SK-MEL-5 (cell line): ENCODE data around the gene TMEM119. TPM values are rescaled to one million over a fixed set of nuclear protein-coding genes. Genes with fewer than 3 reads are reported as not detected.
"Not testable (repeated sequence)": the region's sequence is repeated elsewhere in the genome, so short reads cannot be mapped to it uniquely, and the experiment has no call there.

Experiments used
- DNase-seq: peaks from one replicate; pipeline ENCODE4 v3.0.0-alpha.2; 2016; ENCODE audit warnings: low read depth, low spot score
- in situ Hi-C: cut with HindIII; loops from 2 replicates; pipeline ENCODE4 v1.10.0; 2016; ENCODE audit warnings: low sequenced_read_pairs, high pct_unique_total_duplicates, low pct_unique_long_range_greater_than_20kb
- total RNA-seq: library from RNA; depleted of rRNA; stranded (reverse); fragments of >200 nt; shearing (Covaris generic); gene quantifications from 2 replicates; pipeline ENCODE4 v1.2.3, GENCODE V29; 2014

The TMEM119 gene
- total RNA-seq, 1 experiment from 2014 or later = not detected

DNA sequence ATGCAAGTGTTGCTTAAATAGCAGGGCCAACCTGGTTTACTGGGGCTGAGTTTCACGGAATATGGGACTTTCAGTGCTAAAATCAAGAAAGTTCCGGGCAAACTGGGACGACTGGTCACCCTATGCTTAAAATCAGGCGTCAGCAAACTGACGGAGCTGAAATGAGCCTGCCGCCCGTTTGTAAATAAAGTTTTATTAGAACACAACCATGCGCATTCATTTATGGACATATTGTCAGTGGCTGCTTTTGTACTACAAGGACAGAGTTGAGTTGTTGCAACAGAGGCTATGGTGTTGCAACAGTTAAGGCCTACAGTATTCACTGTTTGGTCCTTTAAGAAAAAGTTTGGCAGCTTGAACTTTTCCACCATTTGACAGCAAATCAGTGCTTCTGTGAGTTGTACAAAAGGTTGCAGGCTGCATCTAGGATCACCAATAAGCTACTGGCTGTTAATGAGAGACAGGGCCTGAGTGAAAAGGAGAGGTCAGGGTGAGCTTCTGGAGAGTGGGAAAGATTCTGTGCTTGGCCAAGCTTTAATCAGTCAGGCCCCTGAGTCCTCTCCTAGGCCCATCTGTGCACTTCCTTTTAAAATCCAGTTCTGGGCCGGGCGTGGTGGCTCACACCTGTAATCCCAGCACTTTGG lies 22.5 kb upstream of the TMEM119 start:
- in situ Hi-C loops = no loop called here
- no peak for DNase-seq

- no peak for DNase-seq
- in situ Hi-C loops = no loop called here
These were observed 21.7 kb upstream of the TMEM119 start for GRCh38 chr12:108619369-108620160.

DNA sequence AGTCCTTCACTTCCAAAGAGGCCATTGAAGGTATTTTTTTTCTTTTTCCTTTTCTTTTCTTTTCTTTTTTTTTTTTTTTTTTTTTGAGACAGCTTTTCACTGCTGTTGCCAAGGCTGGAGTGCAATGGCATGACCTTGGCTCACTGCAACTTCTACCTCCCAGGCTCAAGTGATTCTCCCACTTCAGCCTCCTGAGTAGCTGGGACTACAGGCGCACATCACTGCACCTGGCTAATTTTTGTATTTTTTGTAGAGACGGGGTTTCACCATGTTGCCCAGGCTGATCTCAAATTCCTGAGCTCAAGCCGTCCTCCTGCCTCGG lies 21.0 kb upstream of the TMEM119 start:
- DNase-seq, in situ Hi-C loops: not testable (repeated sequence)

DNA sequence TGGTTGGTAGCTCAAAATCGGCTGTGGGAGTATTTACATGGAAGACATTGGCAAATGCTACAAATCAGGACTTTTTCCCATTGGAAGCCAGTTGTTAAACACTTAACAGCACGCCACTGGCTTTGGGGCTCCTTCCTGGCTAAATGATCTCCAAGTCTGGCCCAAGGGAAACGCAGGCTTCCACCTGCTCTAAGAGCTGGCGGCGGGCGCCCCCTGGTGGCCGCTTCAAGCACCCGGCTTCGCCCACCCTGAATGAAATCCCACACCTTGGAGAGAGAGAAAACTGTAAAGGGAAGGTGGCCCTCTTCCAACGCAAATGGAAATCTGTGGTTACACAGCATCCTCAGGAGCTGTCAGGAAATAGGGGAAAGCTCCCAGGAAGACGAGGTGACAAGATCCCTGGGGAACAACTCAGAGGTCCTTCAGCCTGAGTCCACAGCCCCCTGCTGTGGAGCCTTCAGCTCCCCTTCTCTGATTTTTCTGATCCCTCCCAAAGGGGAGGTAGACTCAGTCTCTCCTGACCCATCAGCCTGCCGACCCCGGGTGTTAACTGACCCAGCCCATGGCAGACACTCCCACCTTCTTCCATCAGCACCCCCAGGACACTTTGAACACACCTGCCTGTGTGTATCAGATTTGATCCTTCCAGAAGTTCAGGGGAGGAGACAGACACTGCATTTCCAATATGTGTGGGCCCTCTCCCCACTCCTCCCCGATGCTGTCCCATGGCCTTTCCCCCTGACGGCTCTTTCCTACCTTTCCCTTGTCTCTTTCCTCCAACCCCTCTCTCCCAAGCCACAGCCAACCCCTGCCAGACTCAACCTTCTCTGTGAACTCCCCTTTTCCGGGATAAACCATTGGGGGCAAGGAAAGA lies 20.4 kb upstream of the TMEM119 start:
- in situ Hi-C loops = no loop called here
- peak; percentile 78 for DNase-seq

GRCh38 chr12:108616941-108617858 lies 19.3 kb upstream of the TMEM119 start:
- DNase-seq = no peak
- in situ Hi-C loops = no loop called here

GRCh38 chr12:108616359-108616758 lies 18.5 kb upstream of the TMEM119 start:
- in situ Hi-C loops = no loop called here
- no peak for DNase-seq

DNA sequence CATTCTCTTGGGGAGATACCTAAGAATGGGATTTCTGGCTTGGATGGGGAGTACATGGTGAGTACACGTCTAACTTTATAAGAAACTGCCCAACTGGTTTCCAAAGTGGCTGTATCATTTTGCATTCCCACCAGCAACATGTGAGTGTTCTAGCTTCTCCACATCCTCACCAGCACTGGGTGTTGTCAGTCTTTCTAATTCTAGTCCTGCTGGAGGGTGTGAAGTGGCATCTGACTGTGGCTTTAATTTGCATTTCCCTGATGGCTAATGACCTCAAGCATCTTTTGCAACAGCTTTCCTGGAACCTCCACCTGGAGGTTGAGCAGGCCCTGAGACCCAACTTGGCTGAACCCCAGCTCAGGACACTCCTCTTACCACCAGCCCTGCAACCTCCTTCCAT lies 18.0 kb upstream of the TMEM119 start:
- DNase-seq = no peak
- in situ Hi-C loops = no loop called here

GRCh38 chr12:108614639-108615038 lies 16.8 kb upstream of the TMEM119 start:
- DNase-seq = no peak
- in situ Hi-C loops = no loop called here

- in situ Hi-C loops = no loop called here
- no peak for DNase-seq
These were observed 16.2 kb upstream of the TMEM119 start for GRCh38 chr12:108614041-108614440.

DNA sequence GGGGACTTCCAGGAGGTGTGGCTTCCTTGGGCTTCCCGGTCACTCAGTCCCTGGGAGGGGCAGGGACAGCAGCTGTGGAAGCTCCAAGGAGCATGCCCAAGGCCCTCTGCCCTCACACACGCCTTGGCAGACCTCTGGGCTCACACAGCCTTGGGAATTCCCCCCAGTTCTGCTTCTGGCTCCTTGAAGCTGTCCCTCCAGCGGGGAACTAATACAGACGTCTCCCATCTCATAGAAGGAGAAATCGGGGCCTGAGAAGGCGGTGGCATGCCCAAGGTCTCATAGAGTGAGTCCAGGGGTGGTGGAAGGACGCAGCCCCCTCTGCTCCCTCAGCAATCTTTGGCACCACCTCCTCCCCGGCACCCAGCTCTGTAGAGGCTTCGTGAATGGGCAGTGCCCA lies 15.7 kb upstream of the TMEM119 start:
- no peak for DNase-seq
- in situ Hi-C loops = no loop called here

DNA sequence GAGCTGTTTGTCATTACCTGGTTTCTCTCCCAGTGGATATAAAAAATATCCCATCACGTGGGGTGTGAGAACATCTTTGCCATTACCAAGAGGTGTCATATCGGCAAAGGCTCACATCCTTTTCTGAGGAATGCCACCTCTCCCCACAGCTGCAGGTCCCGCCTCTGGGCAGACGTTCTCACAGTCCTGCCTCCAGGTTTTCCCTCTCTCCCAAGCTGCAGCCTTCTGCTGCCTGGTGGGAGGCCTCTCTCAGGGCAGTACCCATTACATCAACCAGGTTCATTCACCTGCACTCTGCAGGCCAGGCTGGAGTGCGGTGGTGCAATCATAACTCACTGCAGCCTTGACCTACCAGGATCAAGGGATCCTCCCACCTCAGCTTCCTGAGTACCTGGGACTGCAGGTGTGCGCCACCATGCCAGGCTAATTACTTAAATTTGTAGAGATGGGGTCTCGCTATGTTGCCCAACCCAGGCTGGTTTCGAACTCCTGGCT lies 15.0 kb upstream of the TMEM119 start:
- in situ Hi-C loops = no loop called here
- DNase-seq = no peak

- peak; percentile 65 for DNase-seq
- in situ Hi-C loops = no loop called here
These were observed 14.1 kb upstream of the TMEM119 start for GRCh38 chr12:108611884-108612415.

GRCh38 chr12:108610856-108611605 lies 13.1 kb upstream of the TMEM119 start:
- in situ Hi-C loops = no loop called here
- DNase-seq = no peak

- in situ Hi-C loops = no loop called here
- DNase-seq = no peak
These were observed 12.5 kb upstream of the TMEM119 start for GRCh38 chr12:108610336-108610815.

- in situ Hi-C loops = no loop called here
- DNase-seq = no peak
These were observed 11.9 kb upstream of the TMEM119 start for GRCh38 chr12:108609537-108610335.

- in situ Hi-C loops = no loop called here
- DNase-seq = no peak
These were observed 10.7 kb upstream of the TMEM119 start for GRCh38 chr12:108608616-108609015.
